ENCODE measurements around the gene THOC6. TPM values are rescaled to one million over a fixed set of nuclear protein-coding genes. Genes with fewer than 3 reads are reported as not detected.

The THOC6 gene
- total and polyA plus RNA-seq, 9 of the 15 experiments (the other 6 are each of a cell fraction or from before 2014, with no cell fraction given): 2.5 to 65.4 (median 42.3) TPM

GRCh38 chr16:3059723-3060242 lies 35.9 kb downstream of the THOC6 start (continued):
- TF ChIP-seq ZBTB9 (CRISPR knock-in tag; IDR thresholded peaks at IDR 0.05): 0 out of 2 replicates have a peak, but pooled peaks have one; percentile 21
- TF ChIP-seq ELF1 (tag; IDR thresholded peaks at IDR 0.05): 0 out of 2 replicates have a peak, but pooled peaks have one; percentile 1

- no peak overlapping the region for H3K4me3 ChIP-seq
- intact Hi-C loops (cut with micrococcal nuclease): no loop called here
- no peak for TF ChIP-seq SMARCC2 (IDR thresholded peaks at IDR 0.05; ENCODE audit: low read depth)
- no peak for TF ChIP-seq PHB2 (IDR thresholded peaks at IDR 0.05; ENCODE audit: low read depth)
- no peak for TF ChIP-seq ZEB2 (IDR thresholded peaks at IDR 0.05)
- TF ChIP-seq HDAC8 (tag; IDR thresholded peaks at IDR 0.05): no peak
- no peak for TF ChIP-seq DLX4 (CRISPR knock-in tag; IDR thresholded peaks at IDR 0.05)
- TF ChIP-seq PHTF2 (CRISPR knock-in tag; IDR thresholded peaks at IDR 0.05): no peak
- TF ChIP-seq ZNF282 (CRISPR knock-in tag; IDR thresholded peaks at IDR 0.05): no peak
- no peak for TF ChIP-seq ZNF121 (CRISPR knock-in tag; conservative IDR thresholded peaks at IDR 0.05)
- TF ChIP-seq ZNF696 (CRISPR knock-in tag; conservative IDR thresholded peaks at IDR 0.05): no peak
- TF ChIP-seq EZH2 (IDR thresholded peaks at IDR 0.05; ENCODE audit: borderline replicate concordance, low read depth, low read length): no peak
- no peak for TF ChIP-seq ARID2 (IDR thresholded peaks at IDR 0.05)
- peaks cover 8 to 45% of the 10 kb centered on the region in 2 experiments for H3K4me1 ChIP-seq (replicated peaks in 1 of 2; ENCODE audit: control insufficient read depth in 2 of 2, insufficient read depth in 2 of 2, low read length in 2 of 2)
- no peak for ATAC-seq
- H3K27ac ChIP-seq (ENCODE audit: extremely low read depth, low read depth, low read length): no peak overlapping the region
- H3K4me2 ChIP-seq (ENCODE audit: insufficient read depth, low read length): no peak overlapping the region
- no TSS peak for BruUV-seq (replicated peaks)
- POLR2A ChIA-PET: interaction anchor here (0.5 to 1.0 kb wide), 3 partner anchors 16 to 34 kb away, joined by 3 read pairs; no protein-coding TSS in a partner anchor
- no peaks in the 10 kb centered on the region for H3K36me3 ChIP-seq (ENCODE audit: control insufficient read depth, insufficient read depth, low read length)
- peaks cover 4% of the 10 kb centered on the region for H3K9me1 ChIP-seq (ENCODE audit: control insufficient read depth, insufficient read depth, low read length)
- in situ Hi-C loops (cut with MboI): no loop called here
- peak overlapping the region in 1 of 2 experiments; percentile 97; a peak in 1 of 4 replicates for H3K9ac ChIP-seq (ENCODE audit: insufficient read depth in 1 of 2, low read depth in 2 of 2, low read length in 2 of 2)
- DNase-seq (ENCODE audit: extremely low read depth in 1 of 4, low spot score in 3 of 4): no peak
- H2AFZ ChIP-seq (ENCODE audit: low read depth, low read length): peak overlapping the region; percentile 97
- H3K27me3 ChIP-seq (ENCODE audit: control insufficient read depth in 2 of 2, insufficient read depth in 2 of 2, low read length in 2 of 2): no peaks in the 10 kb centered on the region
- FAIRE-seq: no peak
- 0 out of 2 replicates have a peak, but pooled peaks cover 3% of the 10 kb centered on the region for H4K20me1 ChIP-seq (replicated peaks; ENCODE audit: control insufficient read depth, insufficient read depth, low read length)
- CTCF ChIA-PET (ENCODE audit: low intra/inter-chr PET ratio): no interaction called here
- H3K9me3 ChIP-seq (replicated peaks; ENCODE audit: control insufficient read depth, insufficient read depth, low read depth, low read length): no peaks in the 10 kb centered on the region
- H3K79me2 ChIP-seq (ENCODE audit: control insufficient read depth, insufficient read depth, low read length): peaks cover 2% of the 10 kb centered on the region; the same call in 2 of the 3 replicates
- WGBS (ENCODE audit: insufficient coverage, low coverage, missing lambda C conversion rate): 63% methylated on average over 14 of the region's 14 CpGs
These were observed 36.7 kb downstream of the THOC6 start for GRCh38 chr16:3060339-3061127.

Measured in K562 (cell line).